Neural cell (in vitro differentiated cells): Measurements from ENCODE around the gene PRSS2. TPM values are rescaled to one million over a fixed set of nuclear protein-coding genes. Genes with fewer than 3 reads are reported as not detected.

Source experiments
- H2AFZ ChIP-seq: fragments of 200-600, 300-800 bp; sonication (generic), shearing (Covaris generic); 2 replicates; pipeline ENCODE4 v1.6.0; 2014; ENCODE audit warnings: low read depth, mild to moderate bottlenecking, antibody characterized with exemption, low read length, moderate library complexity
- H3F3A ChIP-seq: fragments of 200-600 bp; shearing (Covaris generic); 2 replicates; pipeline ENCODE4 v1.6.1; 2016; ENCODE audit warnings: mild to moderate bottlenecking, moderate library complexity, mixed read lengths, antibody characterized with exemption, low read length; ENCODE audit not compliant: insufficient read depth, poor library complexity, severe bottlenecking
- H3K27ac ChIP-seq: fragments of 200-600, 300-800 bp; sonication (generic), shearing (Covaris generic); 2 replicates; pipeline ENCODE4 v1.5.1; 2014; ENCODE audit warnings: mild to moderate bottlenecking, low read length, moderate library complexity
- H3K27me3 ChIP-seq: fragments of 300-800, 200-600 bp; sonication (generic), shearing (Covaris generic); 2 replicates; pipeline ENCODE4 v1.6.0; 2014; ENCODE audit warnings: mild to moderate bottlenecking, low read depth, low read length, moderate library complexity; ENCODE audit not compliant: insufficient read depth
- H3K36me3 ChIP-seq: fragments of 300-800, 200-600 bp; sonication (generic), shearing (Covaris generic); 2 replicates; pipeline ENCODE4 v1.5.1; 2014; ENCODE audit warnings: mild to moderate bottlenecking, antibody characterized with exemption, low read length, moderate library complexity; ENCODE audit not compliant: insufficient read depth
- H3K4me2 ChIP-seq: fragments of 300-800, 200-600 bp; sonication (generic), shearing (Covaris generic); 2 replicates; pipeline ENCODE4 v1.6.0; 2014; ENCODE audit warnings: mild to moderate bottlenecking, low read length
- H3K4me3 ChIP-seq: fragments of 300-800, 200-600 bp; sonication (generic), shearing (Covaris generic); 2 replicates; pipeline ENCODE4 v1.5.1; 2014; ENCODE audit warnings: mild to moderate bottlenecking, low read length, moderate library complexity
- H3K79me2 ChIP-seq: fragments of 200-600 bp; shearing (Covaris generic); replicated peaks from 2 replicates; pipeline ENCODE4 v1.6.0; 2014; ENCODE audit warnings: mild to moderate bottlenecking, low read length, moderate library complexity; ENCODE audit not compliant: insufficient read depth
- H3K9ac ChIP-seq: fragments of 300-800, 200-600 bp; sonication (generic), shearing (Covaris generic); 2 replicates; pipeline ENCODE4 v1.6.1; 2016; ENCODE audit warnings: mild to moderate bottlenecking, low read length, mixed read lengths
- H3K9me2 ChIP-seq: fragments of 200-600 bp; shearing (Covaris generic); 2 replicates; pipeline ENCODE4 v1.6.1; 2016; ENCODE audit warnings: mild to moderate bottlenecking, low read length, mixed read lengths; ENCODE audit not compliant: insufficient read depth
- H3K9me3 ChIP-seq: fragments of 200-600, 300-800 bp; sonication (generic), shearing (Covaris generic); 2 replicates; pipeline ENCODE4 v1.6.1; 2016; ENCODE audit warnings: mild to moderate bottlenecking, mixed run types, low read length, moderate library complexity, mixed read lengths
- H4K20me1 ChIP-seq: fragments of 200-600 bp; shearing (Covaris generic); 2 replicates; pipeline ENCODE4 v1.6.1; 2016; ENCODE audit warnings: mild to moderate bottlenecking, mixed run types; ENCODE audit not compliant: insufficient read depth
- CTCF ChIP-seq: fragments of 450-650 bp; IDR thresholded peaks from 2 replicates; pipeline ENCODE4 v1.5.1; 2014; ENCODE audit warnings: antibody characterized with exemption, mild to moderate bottlenecking, moderate library complexity; ENCODE audit not compliant: poor library complexity, severe bottlenecking
- EP300 ChIP-seq: fragments of 450-650 bp; conservative IDR thresholded peaks from 2 replicates; pipeline ENCODE4 v1.6.1; 2014; ENCODE audit warnings: antibody characterized with exemption, mild to moderate bottlenecking, moderate library complexity; ENCODE audit not compliant: poor library complexity, severe bottlenecking
- EZH2 ChIP-seq: fragments of 200-600, 300-800 bp; shearing (Covaris generic), sonication (generic); IDR thresholded peaks from 2 replicates; pipeline ENCODE4 v1.6.1; 2014; ENCODE audit warnings: antibody characterized with exemption, low read length, borderline replicate concordance, mild to moderate bottlenecking; ENCODE audit not compliant: insufficient read depth, poor library complexity, severe bottlenecking
- MXI1 ChIP-seq: fragments of 450-650 bp; conservative IDR thresholded peaks from 2 replicates; pipeline ENCODE4 v1.6.1; 2014; ENCODE audit warnings: antibody characterized with exemption, mild to moderate bottlenecking; ENCODE audit not compliant: poor library complexity, severe bottlenecking
- POLR2AphosphoS5 ChIP-seq: IDR thresholded peaks from 2 replicates; pipeline ENCODE4 v1.6.1; 2012
- RAD21 ChIP-seq: fragments of 450-650 bp; conservative IDR thresholded peaks from 2 replicates; pipeline ENCODE4 v1.6.1; 2014; ENCODE audit warnings: antibody characterized with exemption, mild to moderate bottlenecking, moderate library complexity
- REST ChIP-seq: IDR thresholded peaks from 2 replicates; pipeline ENCODE4 v1.6.1; 2012; ENCODE audit warnings: borderline replicate concordance
- SMC3 ChIP-seq: fragments of 450-650 bp; conservative IDR thresholded peaks from 2 replicates; pipeline ENCODE4 v1.6.1; 2014; ENCODE audit warnings: antibody characterized with exemption, mild to moderate bottlenecking, moderate library complexity; ENCODE audit not compliant: poor library complexity
- TAF1 ChIP-seq: IDR thresholded peaks from 2 replicates; pipeline ENCODE4 v1.6.1; 2012; ENCODE audit warnings: low read depth
- polyA plus RNA-seq: library from polyadenylated mRNA; depleted of rRNA; stranded (reverse); fragments of >200 nt; gene quantifications from 2 replicates; pipeline ENCODE4 v1.2.3, GENCODE V29; 2014

Gene PRSS2
- polyA plus RNA-seq, 1 donor from 2014 or later, result not detected

GRCh38 chr7:142772673-142773072, 1.9 kb downstream of the PRSS2 start:
- H3K4me3 ChIP-seq, result no peak overlapping the region
- no peaks in the 10 kb centered on the region for H3K9me3 ChIP-seq
- TF ChIP-seq EZH2, result no peak
- no peak for TF ChIP-seq MXI1
- TF ChIP-seq REST, result no peak
- no peak for TF ChIP-seq SMC3
- no peak for TF ChIP-seq CTCF
- no peak for TF ChIP-seq POLR2AphosphoS5
- TF ChIP-seq EP300, result no peak
- no peak for TF ChIP-seq TAF1
- H2AFZ ChIP-seq, result no peak overlapping the region
- H3K9me2 ChIP-seq, result no peaks in the 10 kb centered on the region
- H3F3A ChIP-seq, result no peaks in the 10 kb centered on the region
- H3K27ac ChIP-seq, result no peak overlapping the region
- H3K36me3 ChIP-seq, result no peaks in the 10 kb centered on the region
- H3K4me2 ChIP-seq, result no peak overlapping the region
- no peaks in the 10 kb centered on the region for H3K79me2 ChIP-seq
- H4K20me1 ChIP-seq, result no peaks in the 10 kb centered on the region
- H3K27me3 ChIP-seq, result no peaks in the 10 kb centered on the region
- no peak overlapping the region for H3K9ac ChIP-seq

- Histone ChIP-seq H3K4me3 (no peak overlapping the region), H3K27me3 (no peaks in the 10 kb centered on the region), H3K4me2 (no peak overlapping the region), H2AFZ (no peak overlapping the region), H3F3A (no peaks in the 10 kb centered on the region), H3K36me3 (no peaks in the 10 kb centered on the region), H3K9me3 (no peaks in the 10 kb centered on the region), H4K20me1 (no peaks in the 10 kb centered on the region), H3K27ac (no peak overlapping the region), H3K9ac (no peak overlapping the region), H3K79me2 (no peaks in the 10 kb centered on the region), H3K9me2 (no peaks in the 10 kb centered on the region)
- TF ChIP-seq EP300 (no peak), RAD21 (no peak), MXI1 (no peak), TAF1 (no peak), POLR2AphosphoS5 (no peak), CTCF (no peak), EZH2 (no peak), REST (no peak), SMC3 (no peak)
Observed at GRCh38 chr7:142773230-142773629, 2.5 kb downstream of the PRSS2 start.
